Measurements from ENCODE around the gene NID2. TPM values are rescaled to one million over a fixed set of nuclear protein-coding genes. Genes with fewer than 3 reads are reported as not detected.

Gene NID2
- total and polyA plus RNA-seq, 9 of the 15 experiments (the other 6 are each of a cell fraction or from before 2014, with no cell fraction given), result 0.04 to 0.45 (median 0.16) TPM; not detected in 3

DNA sequence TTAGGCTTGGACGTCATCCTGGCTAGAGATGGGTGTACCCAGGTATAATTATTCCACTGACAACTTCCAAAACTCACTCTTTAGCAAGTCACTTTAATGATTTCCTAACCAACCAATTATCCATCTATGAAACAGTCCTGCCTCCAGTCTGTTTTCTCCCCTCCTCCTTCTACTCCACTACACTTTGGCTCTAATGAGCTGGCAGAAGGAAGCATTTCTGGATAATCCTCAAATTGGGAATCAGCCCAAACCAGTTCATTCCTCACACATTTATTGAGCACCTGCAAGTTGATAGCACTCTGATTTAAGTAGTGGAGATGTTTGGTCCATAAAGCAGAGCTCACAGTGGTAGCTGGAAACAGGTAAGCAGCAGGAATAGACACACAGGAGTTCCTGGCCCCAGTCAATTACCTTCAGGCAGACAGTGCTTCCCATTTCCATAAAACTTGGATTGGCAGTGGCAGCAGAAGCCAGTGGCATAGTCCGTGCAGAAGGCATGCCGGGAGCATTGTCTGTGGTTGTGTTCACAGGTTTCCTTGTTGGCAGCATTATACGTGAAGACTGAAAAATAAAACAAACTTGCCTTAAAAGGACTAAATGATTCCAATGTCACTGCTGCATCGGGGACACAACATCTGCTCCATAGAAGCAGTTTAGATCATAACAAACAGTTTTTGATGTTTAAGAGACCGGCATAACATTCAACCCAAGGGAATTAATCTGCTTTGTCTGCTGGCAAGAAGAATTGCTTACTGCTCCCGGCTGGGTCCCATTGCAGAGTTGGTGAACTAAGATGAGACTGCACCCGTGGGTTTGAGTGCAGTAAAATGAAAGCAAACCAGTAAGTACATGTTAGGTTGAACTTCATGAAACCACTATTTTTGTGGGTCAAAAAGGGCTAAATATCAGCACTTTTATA lies 26.2 kb downstream of the NID2 start:
- no peak for FAIRE-seq
- ChIA-PET CTCF (ENCODE audit: low intra/inter-chr PET ratio) (no interaction called here), POLR2A (interaction anchor here (1.0 to 1.1 kb wide), 2 partner anchors 16 to 29 kb away, joined by 3 read pairs; no protein-coding TSS in a partner anchor)
- Histone ChIP-seq H3K27me3 (ENCODE audit: control insufficient read depth in 2 of 2, insufficient read depth in 2 of 2, low read length in 2 of 2) (peaks cover 9 to 14% of the 10 kb centered on the region in 2 experiments; a peak in 4 of 5 replicates), H3K9ac (ENCODE audit: insufficient read depth in 1 of 2, low read depth in 2 of 2, low read length in 2 of 2) (no peak overlapping the region), H4K20me1 (replicated peaks; ENCODE audit: control insufficient read depth, insufficient read depth, low read length) (no peaks in the 10 kb centered on the region), H2AFZ (ENCODE audit: low read depth, low read length) (no peak overlapping the region), H3K4me1 (replicated peaks in 1 of 2; ENCODE audit: control insufficient read depth in 2 of 2, insufficient read depth in 2 of 2, low read length in 2 of 2) (no peaks in the 10 kb centered on the region), H3K4me2 (ENCODE audit: insufficient read depth, low read length) (no peak overlapping the region), H3K79me2 (ENCODE audit: control insufficient read depth, insufficient read depth, low read length) (no peaks in the 10 kb centered on the region), H3K4me3 (no peak overlapping the region), H3K9me1 (ENCODE audit: control insufficient read depth, insufficient read depth, low read length) (no peaks in the 10 kb centered on the region), H3K9me3 (replicated peaks; ENCODE audit: control insufficient read depth, insufficient read depth, low read depth, low read length) (no peaks in the 10 kb centered on the region), H3K36me3 (ENCODE audit: control insufficient read depth, insufficient read depth, low read length) (no peaks in the 10 kb centered on the region), H3K27ac (ENCODE audit: extremely low read depth, low read depth, low read length) (no peak overlapping the region)
- TF ChIP-seq ZNF707 (CRISPR knock-in tag; conservative IDR thresholded peaks at IDR 0.05) (no peak), TAL1 (IDR thresholded peaks at IDR 0.05) (no peak)
- intact Hi-C loops (cut with micrococcal nuclease), result no loop called here
- DNase-seq (ENCODE audit: extremely low read depth in 1 of 4, low spot score in 3 of 4), result no peak
- in situ Hi-C loops (cut with MboI), result no loop called here
- no TSS peak for BruUV-seq (replicated peaks)
- 0% methylated on average over 7 of the region's 8 CpGs for WGBS (ENCODE audit: insufficient coverage, low coverage, missing lambda C conversion rate)
- ATAC-seq, result no peak

DNA sequence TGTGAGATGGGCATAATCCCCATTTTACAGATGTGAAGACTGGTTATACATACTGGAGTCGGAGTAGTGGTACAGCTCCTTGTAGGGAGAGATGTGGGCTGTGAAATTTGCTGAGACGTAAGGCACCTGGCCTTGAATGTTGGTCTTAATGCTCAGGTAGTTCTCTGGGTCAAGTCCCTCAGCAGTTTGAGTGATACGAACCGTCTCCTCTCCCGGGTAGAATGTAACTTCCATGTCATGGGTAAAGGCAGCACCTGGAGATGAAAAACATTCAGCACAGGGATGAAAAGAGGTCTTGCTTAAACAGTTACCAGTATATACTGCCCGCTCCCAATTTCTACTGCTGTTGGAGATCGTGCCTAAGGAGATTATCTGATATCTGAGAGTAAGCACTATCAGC lies 28.3 kb downstream of the NID2 start:
- intact Hi-C loops (cut with micrococcal nuclease) (no loop called here), in situ Hi-C loops (cut with MboI) (no loop called here)
- Histone ChIP-seq H3K36me3 (ENCODE audit: control insufficient read depth, insufficient read depth, low read length) (no peaks in the 10 kb centered on the region), H3K4me3 (no peak overlapping the region), H3K4me2 (ENCODE audit: insufficient read depth, low read length) (no peak overlapping the region), H4K20me1 (replicated peaks; ENCODE audit: control insufficient read depth, insufficient read depth, low read length) (no peaks in the 10 kb centered on the region), H3K4me1 (replicated peaks in 1 of 2; ENCODE audit: control insufficient read depth in 2 of 2, insufficient read depth in 2 of 2, low read length in 2 of 2) (no peaks in the 10 kb centered on the region), H3K79me2 (ENCODE audit: control insufficient read depth, insufficient read depth, low read length) (no peaks in the 10 kb centered on the region), H3K27me3 (ENCODE audit: control insufficient read depth in 2 of 2, insufficient read depth in 2 of 2, low read length in 2 of 2) (peaks cover 6 to 7% of the 10 kb centered on the region in 2 experiments; a peak in 3 of 5 replicates), H3K9me1 (ENCODE audit: control insufficient read depth, insufficient read depth, low read length) (no peaks in the 10 kb centered on the region), H3K9ac (ENCODE audit: insufficient read depth in 1 of 2, low read depth in 2 of 2, low read length in 2 of 2) (no peak overlapping the region), H2AFZ (ENCODE audit: low read depth, low read length) (no peak overlapping the region), H3K9me3 (replicated peaks; ENCODE audit: control insufficient read depth, insufficient read depth, low read depth, low read length) (no peaks in the 10 kb centered on the region), H3K27ac (ENCODE audit: extremely low read depth, low read depth, low read length) (no peak overlapping the region)
- DNase-seq (ENCODE audit: extremely low read depth in 1 of 4, low spot score in 3 of 4) (no peak), FAIRE-seq (no peak), ATAC-seq (no peak)
- CTCF ChIA-PET (ENCODE audit: low intra/inter-chr PET ratio), result no interaction called here
- WGBS (ENCODE audit: insufficient coverage, low coverage, missing lambda C conversion rate), result 1% methylated on average over 7 of the region's 7 CpGs
- POLR2A ChIA-PET, result no interaction called here
- BruUV-seq (replicated peaks), result no TSS peak
- TF ChIP-seq BCL6 (CRISPR knock-in tag; IDR thresholded peaks at IDR 0.05), result no peak
- TF ChIP-seq, protein P1, sequence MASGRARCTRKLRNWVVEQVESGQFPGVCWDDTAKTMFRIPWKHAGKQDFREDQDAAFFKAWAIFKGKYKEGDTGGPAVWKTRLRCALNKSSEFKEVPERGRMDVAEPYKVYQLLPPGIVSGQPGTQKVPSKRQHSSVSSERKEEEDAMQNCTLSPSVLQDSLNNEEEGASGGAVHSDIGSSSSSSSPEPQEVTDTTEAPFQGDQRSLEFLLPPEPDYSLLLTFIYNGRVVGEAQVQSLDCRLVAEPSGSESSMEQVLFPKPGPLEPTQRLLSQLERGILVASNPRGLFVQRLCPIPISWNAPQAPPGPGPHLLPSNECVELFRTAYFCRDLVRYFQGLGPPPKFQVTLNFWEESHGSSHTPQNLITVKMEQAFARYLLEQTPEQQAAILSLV (tag; IDR thresholded peaks at IDR 0.05), result no peak
- no peak for TF ChIP-seq PHB2 (IDR thresholded peaks at IDR 0.05; ENCODE audit: low read depth)
- no peak for TF ChIP-seq ZFP1 (CRISPR knock-in tag; IDR thresholded peaks at IDR 0.05)
- no peak for TF ChIP-seq STAG1 (CRISPR knock-in tag; IDR thresholded peaks at IDR 0.05; ENCODE audit: borderline replicate concordance)
- no peak for TF ChIP-seq CHD1 (IDR thresholded peaks at IDR 0.05; ENCODE audit: low read length)
- no peak for TF ChIP-seq MBD2 (IDR thresholded peaks at IDR 0.05; ENCODE audit: borderline replicate concordance, low read depth)
- TF ChIP-seq NUFIP1 (IDR thresholded peaks at IDR 0.05; ENCODE audit: partially characterized antibody), result no peak

Data from K562 (cell line).